Brain microvascular endothelial cell (primary cell): ENCODE data around the gene FITM1.

ENCODE experiments used
- DNase-seq: peaks from one replicate; pipeline ENCODE4 v3.0.0-alpha.2; 2020
- H3K27ac ChIP-seq: fragments of 250-450 bp; sonication (Bioruptor Pico); 2 replicates; pipeline ENCODE4 v1.5.1; 2020; ENCODE audit warnings: mild to moderate bottlenecking, moderate library complexity
- H3K27me3 ChIP-seq: fragments of 250-450 bp; sonication (Bioruptor Pico); replicated peaks from 2 replicates; pipeline ENCODE4 v1.5.1; 2020; ENCODE audit warnings: mild to moderate bottlenecking
- H3K36me3 ChIP-seq: fragments of 250-450 bp; sonication (Bioruptor Pico); replicated peaks from 2 replicates; pipeline ENCODE4 v1.5.1; 2020; ENCODE audit warnings: mild to moderate bottlenecking
- H3K4me3 ChIP-seq: 2 replicates; pipeline ENCODE4 v1.5.1; 2011; ENCODE audit warnings: low read depth, mild to moderate bottlenecking, control low read depth, low read length, moderate library complexity
- in situ Hi-C: cut with HindIII; loops from 2 replicates; pipeline ENCODE4 v1.10.0; 2017; ENCODE audit warnings: low sequenced_read_pairs, low pct_ligation_motif_present
- TF ChIP-seq, protein P1 (sequence below): IDR thresholded peaks from 2 replicates; pipeline ENCODE4 v1.5.1; 2011; ENCODE audit warnings: low read depth, mild to moderate bottlenecking, moderate library complexity, low read length, control low read depth, inconsistent platforms; ENCODE audit errors: missing control alignments

Gene FITM1

DNA sequence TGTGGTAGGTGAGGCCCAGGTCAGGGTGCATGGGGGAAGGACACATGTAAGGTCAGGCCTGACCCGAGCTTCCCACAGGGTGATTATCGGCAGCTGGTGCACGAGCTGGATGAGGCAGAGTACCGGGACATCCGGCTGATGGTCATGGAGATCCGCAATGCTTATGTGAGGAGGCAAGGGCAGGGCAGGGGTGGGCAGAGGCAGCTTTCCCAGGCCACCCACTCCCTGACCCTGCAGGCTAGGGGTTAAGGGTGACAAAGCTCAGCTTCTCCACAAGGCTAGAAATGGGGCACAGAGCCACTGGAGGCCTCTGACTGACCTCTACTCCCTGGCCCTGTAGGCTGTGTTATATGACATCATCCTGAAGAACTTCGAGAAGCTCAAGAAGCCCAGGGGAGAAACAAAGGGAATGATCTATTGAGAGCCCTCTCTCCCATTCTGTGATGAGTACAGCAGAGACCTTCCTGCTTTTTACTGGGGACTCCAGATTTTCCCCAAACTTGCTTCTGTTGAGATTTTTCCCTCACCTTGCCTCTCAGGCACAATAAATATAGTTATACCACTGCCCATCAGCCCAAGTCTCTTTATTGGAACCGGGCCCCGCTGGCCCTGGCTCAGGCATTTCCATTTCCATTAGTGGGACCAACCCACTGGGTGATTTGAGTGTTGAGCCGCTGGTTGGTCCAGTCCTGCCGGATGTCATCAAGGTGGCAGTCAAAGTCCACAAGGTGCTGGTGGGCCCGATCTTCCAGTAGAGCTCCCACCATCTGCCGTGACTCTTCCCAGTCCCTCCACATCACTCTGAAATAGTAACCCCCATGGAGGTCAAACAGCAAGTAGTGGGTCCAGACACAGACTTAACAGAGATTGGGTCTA lies 8.2 kb downstream of the FITM1 start:
- TF ChIP-seq, protein P1, sequence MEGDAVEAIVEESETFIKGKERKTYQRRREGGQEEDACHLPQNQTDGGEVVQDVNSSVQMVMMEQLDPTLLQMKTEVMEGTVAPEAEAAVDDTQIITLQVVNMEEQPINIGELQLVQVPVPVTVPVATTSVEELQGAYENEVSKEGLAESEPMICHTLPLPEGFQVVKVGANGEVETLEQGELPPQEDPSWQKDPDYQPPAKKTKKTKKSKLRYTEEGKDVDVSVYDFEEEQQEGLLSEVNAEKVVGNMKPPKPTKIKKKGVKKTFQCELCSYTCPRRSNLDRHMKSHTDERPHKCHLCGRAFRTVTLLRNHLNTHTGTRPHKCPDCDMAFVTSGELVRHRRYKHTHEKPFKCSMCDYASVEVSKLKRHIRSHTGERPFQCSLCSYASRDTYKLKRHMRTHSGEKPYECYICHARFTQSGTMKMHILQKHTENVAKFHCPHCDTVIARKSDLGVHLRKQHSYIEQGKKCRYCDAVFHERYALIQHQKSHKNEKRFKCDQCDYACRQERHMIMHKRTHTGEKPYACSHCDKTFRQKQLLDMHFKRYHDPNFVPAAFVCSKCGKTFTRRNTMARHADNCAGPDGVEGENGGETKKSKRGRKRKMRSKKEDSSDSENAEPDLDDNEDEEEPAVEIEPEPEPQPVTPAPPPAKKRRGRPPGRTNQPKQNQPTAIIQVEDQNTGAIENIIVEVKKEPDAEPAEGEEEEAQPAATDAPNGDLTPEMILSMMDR: no peak
- Histone ChIP-seq H3K27ac (no peak overlapping the region), H3K4me3 (no peak overlapping the region), H3K27me3 (no peaks in the 10 kb centered on the region), H3K36me3 (peaks cover 11% of the 10 kb centered on the region)
- no peak for DNase-seq
- in situ Hi-C loops: no loop called here

DNA sequence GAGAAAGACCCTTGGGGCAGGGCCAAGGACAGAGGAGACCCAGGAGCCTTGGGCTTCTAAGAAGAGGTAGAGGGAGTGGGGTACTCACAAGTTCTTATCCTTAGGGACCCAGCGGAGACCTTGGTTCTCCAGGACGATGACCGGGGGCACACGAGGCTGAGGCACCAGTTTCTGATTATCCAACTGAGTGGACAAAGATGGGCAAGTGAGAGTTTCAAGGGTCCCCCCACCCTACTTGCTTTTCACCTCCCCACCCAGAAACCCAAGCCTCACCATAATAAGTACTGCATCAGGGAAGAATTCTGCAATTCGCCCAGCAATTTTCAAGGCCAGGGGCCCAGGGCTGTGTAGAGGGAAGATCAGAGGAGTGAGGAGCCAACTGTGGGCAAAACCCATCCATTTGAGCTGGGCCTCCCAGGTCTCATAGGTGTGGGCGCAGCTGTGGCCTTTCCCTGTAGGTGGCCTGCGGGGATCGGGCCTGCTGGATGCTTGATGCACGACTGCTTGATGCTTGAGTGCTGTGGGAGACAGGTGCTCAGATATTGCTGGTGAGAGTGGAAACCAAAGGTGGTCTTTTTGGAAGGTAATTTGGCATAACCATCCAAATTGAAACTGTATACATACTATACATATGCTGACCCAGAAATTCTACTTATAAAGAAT lies 8.9 kb downstream of the FITM1 start:
- Histone ChIP-seq H3K4me3 (no peak overlapping the region), H3K27me3 (no peaks in the 10 kb centered on the region), H3K36me3 (peaks cover 16% of the 10 kb centered on the region), H3K27ac (no peak overlapping the region)
- no peak for DNase-seq
- in situ Hi-C loops: no loop called here
- TF ChIP-seq, protein P1: no peak

DNA sequence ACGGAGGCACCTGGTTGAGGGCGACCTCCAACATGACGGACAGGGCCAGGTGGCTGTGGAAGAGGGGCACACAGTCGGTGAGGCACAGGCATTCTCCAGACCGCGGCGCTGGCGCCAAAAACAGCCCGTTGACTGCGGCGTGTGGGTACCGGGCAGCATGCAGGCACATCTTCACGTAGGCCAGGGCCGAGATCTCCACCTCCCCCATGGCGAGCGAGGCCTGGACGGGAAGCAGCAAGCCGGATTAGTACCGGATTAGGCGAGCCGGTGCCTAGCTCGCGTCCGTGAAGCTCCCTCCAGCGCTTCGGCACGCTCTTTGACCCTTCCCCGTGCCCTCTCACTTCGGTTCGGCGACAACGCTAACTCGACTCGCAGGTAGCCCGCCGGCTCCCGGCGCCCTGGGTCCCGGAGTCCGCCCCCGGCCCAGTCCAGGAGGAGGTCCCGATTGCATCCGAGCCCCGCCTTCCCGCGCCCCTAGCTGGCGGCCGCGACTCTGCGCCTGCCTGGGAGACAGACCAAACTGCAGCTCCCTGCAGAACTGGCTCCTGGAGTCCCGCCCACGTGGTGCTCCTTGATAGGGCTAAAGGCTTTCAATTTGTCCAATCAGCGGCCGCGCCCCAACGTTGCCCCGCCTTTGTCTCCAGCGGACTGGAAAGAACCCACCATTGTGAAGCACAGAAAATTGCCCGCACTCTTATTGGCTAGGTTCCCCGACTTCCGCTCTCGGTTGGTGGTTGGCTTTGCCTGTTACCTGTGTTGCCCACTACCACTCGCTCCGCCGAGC lies 10.8 kb downstream of the FITM1 start, which contains the start of gene EMC9:
Gene EMC9, minus strand, starts transcription at position 495 of the 784 bp plus-strand sequence. Its CDS starts 287 bp downstream, at position 208.
- TF ChIP-seq, protein P1: peak; percentile 65
- H3K27me3 ChIP-seq: no peaks in the 10 kb centered on the region
- in situ Hi-C loops: no loop called here
- H3K27ac ChIP-seq: peak within 1 kb of the TSS; percentile 66
- peak within 1 kb of the TSS; percentile 93 for H3K4me3 ChIP-seq
- DNase-seq: peak; percentile 100
- peaks cover 16% of the 10 kb centered on the region for H3K36me3 ChIP-seq

DNA sequence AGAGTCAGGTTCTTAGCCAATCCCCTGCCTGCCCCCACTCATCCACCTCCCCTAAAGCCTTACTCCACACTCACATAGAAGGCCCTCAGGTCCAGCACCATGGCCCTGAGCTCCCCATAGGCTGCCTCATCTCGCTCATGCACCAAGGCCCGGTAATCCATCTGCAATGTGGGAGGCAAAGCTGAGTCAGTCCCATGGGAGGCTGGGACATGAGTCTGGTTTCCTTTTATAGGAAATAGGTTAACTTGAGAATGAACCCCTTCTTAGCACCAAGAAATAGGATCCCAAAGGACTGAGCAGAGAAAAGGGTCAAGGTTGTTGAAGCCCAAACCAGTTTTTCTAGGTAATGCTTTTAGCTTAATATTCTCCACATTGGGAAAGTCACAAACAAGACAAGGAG lies 13.1 kb downstream of the FITM1 start:
- in situ Hi-C loops: no loop called here
- TF ChIP-seq, protein P1: no peak
- Histone ChIP-seq H3K36me3 (peaks cover 7% of the 10 kb centered on the region), H3K27me3 (no peaks in the 10 kb centered on the region), H3K4me3 (no peak overlapping the region), H3K27ac (no peak overlapping the region)
- peak; percentile 68 for DNase-seq

DNA sequence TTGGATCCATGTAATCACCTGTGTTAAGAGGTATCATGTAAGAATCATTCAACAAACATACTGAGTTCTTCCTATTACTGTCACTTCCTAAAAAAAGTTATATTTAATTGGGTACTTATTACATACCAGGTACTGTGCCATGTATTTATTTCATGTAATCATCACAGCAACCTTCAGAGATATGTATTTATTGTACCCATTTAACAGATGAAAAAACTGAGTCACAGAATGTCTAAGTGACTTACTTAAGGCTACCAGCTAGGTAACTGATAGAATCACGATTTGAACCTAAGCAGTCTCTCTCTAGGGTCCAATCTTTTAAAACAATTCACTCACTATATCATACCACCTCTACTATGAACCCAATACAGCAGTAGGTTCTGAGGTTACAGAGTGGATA lies 14.0 kb downstream of the FITM1 start:
- in situ Hi-C loops: no loop called here
- Histone ChIP-seq H3K36me3 (peaks cover 8% of the 10 kb centered on the region), H3K4me3 (no peak overlapping the region), H3K27me3 (no peaks in the 10 kb centered on the region), H3K27ac (no peak overlapping the region)
- TF ChIP-seq, protein P1: no peak
- DNase-seq: no peak
